Activated CD8-positive, alpha-beta memory T cell treated with anti-CD3 and anti-CD28 coated beads, Interleukin-2, amount 10 ng/mL, durations not matched to agents 7 days and 5 days (primary cell): ENCODE measurements around the gene TRAPPC2. TPM values are rescaled to one million over a fixed set of nuclear protein-coding genes. Genes with fewer than 3 reads are reported as not detected.
A peak's percentile ranks its signal among the peaks of the same experiment; 100 is the strongest.

Experiments used
- ATAC-seq: fragments of 150-1000 bp; cut with Tn5 transposase; one replicate; pipeline ENCODE4 v1.10.0; 2021; ENCODE audit warnings: moderate library complexity
- CTCF ChIA-PET: fragments of 350-600 bp; sonication (Branson Sonifier 250); formaldehyde crosslinking; loops from one replicate; lab custom pipeline; 2021; ENCODE audit warnings: antibody characterized with exemption; lab: Charles Lee
- DNase-seq: peaks from one replicate; pipeline ENCODE4 v3.0.0-alpha.2; 2020
- H3K27ac Mint-ChIP-seq: one replicate; pipeline ENCODE4 v1.8.0; 2021; ENCODE audit warnings: mild to moderate bottlenecking, mixed read lengths
- H3K27me3 Mint-ChIP-seq: one replicate; pipeline ENCODE4 v1.8.0; 2021; ENCODE audit warnings: mixed read lengths
- H3K36me3 Mint-ChIP-seq: one replicate; pipeline ENCODE4 v1.8.0; 2021; ENCODE audit warnings: mild to moderate bottlenecking, mixed read lengths
- H3K4me1 Mint-ChIP-seq: one replicate; pipeline ENCODE4 v1.8.0; 2021; ENCODE audit warnings: mixed read lengths
- H3K4me3 Mint-ChIP-seq: one replicate; pipeline ENCODE4 v1.8.0; 2021; ENCODE audit warnings: mild to moderate bottlenecking, moderate library complexity, mixed read lengths
- H3K9me3 Mint-ChIP-seq: one replicate; pipeline ENCODE4 v1.8.0; 2022; ENCODE audit warnings: low read depth, mixed read lengths
- total RNA-seq, 2 experiments: library from RNA; stranded (reverse); gene quantifications; one replicate each; pipeline ENCODE4 v1.2.3, GENCODE V29; 2021

TRAPPC2 gene
- total RNA-seq, 2 experiments from 2014 or later = 18.4 to 19.1 TPM

GRCh38 chrX:13760426-13760825 lies 26.0 kb upstream of the TRAPPC2 start:
- Mint-ChIP-seq H3K4me1 (peaks cover 7% of the 10 kb centered on the region), H3K36me3 (peaks cover 32% of the 10 kb centered on the region), H3K27ac (no peak overlapping the region), H3K9me3 (no peaks in the 10 kb centered on the region), H3K27me3 (no peaks in the 10 kb centered on the region), H3K4me3 (no peak overlapping the region)
- CTCF ChIA-PET = no interaction called here
- ATAC-seq = no peak
- DNase-seq = no peak

DNA sequence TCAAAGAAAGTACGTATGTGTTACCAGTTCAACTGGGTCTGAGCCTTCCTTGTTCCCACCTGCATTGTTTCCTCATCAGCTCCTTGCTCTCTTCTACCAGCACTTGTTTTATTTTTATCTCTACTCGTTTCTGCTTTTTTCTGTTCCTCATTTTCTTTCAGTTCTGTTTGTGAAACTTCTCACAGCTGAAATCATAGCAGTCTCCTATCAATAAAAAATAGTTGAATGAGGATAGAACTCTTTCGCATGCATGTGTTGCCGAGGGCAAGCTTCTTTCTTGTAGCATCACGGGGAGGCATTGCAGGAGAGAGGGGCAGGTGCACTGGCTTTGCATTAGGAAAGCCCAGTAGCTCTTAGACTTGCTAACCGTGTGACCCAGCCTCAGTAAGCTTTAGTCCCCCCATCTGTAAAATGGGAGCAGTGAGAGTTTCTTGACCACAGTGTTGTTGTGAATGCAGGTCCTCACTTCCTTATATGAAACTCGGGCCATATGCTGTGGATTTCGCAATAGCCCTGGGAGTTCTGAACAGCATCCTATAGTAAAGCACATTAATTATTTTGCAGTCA lies 24.8 kb upstream of the TRAPPC2 start:
- Mint-ChIP-seq H3K4me1 (peaks cover 16% of the 10 kb centered on the region), H3K36me3 (peaks cover 34% of the 10 kb centered on the region), H3K27me3 (no peaks in the 10 kb centered on the region), H3K4me3 (no peak overlapping the region), H3K27ac (no peak overlapping the region), H3K9me3 (no peaks in the 10 kb centered on the region)
- no peak for ATAC-seq
- no peak for DNase-seq
- CTCF ChIA-PET = no interaction called here

GRCh38 chrX:13756381-13756780 lies 22.0 kb upstream of the TRAPPC2 start:
- CTCF ChIA-PET = interaction anchor here (1.1 kb wide), 1 partner anchor 283 kb away, joined by 3 read pairs; no protein-coding TSS in a partner anchor
- Mint-ChIP-seq H3K27me3 (no peaks in the 10 kb centered on the region), H3K27ac (no peak overlapping the region), H3K36me3 (peaks cover 38% of the 10 kb centered on the region), H3K4me1 (peaks cover 27% of the 10 kb centered on the region), H3K4me3 (no peak overlapping the region), H3K9me3 (no peaks in the 10 kb centered on the region)
- DNase-seq (no peak), ATAC-seq (no peak)

DNA sequence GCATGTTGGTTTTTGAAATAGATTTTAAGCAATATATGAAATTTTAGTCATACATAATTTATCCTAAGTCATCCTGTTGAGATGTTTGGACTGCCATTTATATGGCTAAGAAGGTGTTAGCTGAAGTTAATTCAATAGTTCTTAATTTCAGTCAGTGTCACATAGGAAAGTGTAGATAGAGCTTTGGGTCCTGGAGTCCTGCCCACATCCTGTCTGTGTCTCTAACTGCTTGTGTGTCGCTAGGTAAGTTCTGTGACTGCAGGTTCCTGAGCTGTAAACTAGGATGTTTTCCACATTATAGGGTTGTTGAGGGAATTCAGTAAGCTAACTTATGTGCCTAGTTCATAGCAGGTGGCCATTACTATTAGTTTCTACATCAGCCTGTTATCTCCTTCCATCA lies 20.8 kb upstream of the TRAPPC2 start:
- Mint-ChIP-seq H3K9me3 (no peaks in the 10 kb centered on the region), H3K4me1 (peaks cover 32% of the 10 kb centered on the region), H3K4me3 (no peak overlapping the region), H3K36me3 (peaks cover 31% of the 10 kb centered on the region), H3K27me3 (no peaks in the 10 kb centered on the region), H3K27ac (peak overlapping the region; percentile 49)
- CTCF ChIA-PET = interaction anchor here (0.7 to 1.4 kb wide), 4 partner anchors 9 to 984 kb away, joined by 3 to 4 read pairs (median 4); no protein-coding TSS in a partner anchor
- ATAC-seq (peak; percentile 84), DNase-seq (peak; percentile 46)

DNA sequence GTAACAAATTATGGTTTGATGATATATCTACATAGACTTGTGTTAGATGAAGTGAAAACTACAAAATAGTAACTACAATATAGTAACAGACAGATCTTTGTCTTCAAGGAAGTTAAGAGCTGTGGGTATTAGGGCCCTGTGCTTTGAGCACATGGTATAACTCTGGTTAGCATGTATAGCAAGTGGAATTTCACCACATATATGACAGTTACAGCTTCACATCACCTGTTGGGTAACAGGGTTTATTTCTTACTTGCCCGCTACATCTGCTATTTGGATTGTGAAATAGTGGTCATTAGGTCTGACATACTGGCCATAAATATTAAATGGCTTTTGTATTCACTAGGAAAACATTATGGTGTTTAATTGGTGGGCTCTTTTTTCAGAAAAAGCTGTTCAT lies 20.3 kb upstream of the TRAPPC2 start:
- H3K27me3 Mint-ChIP-seq = no peaks in the 10 kb centered on the region
- H3K36me3 Mint-ChIP-seq = peaks cover 30% of the 10 kb centered on the region
- CTCF ChIA-PET = interaction anchor here (1.1 to 1.4 kb wide), 2 partner anchors 9 to 983 kb away, joined by 3 to 4 read pairs; no protein-coding TSS in a partner anchor
- peaks cover 33% of the 10 kb centered on the region for H3K4me1 Mint-ChIP-seq
- H3K4me3 Mint-ChIP-seq = no peak overlapping the region
- H3K9me3 Mint-ChIP-seq = no peaks in the 10 kb centered on the region
- DNase-seq (no peak), ATAC-seq (no peak)
- no peak overlapping the region for H3K27ac Mint-ChIP-seq

DNA sequence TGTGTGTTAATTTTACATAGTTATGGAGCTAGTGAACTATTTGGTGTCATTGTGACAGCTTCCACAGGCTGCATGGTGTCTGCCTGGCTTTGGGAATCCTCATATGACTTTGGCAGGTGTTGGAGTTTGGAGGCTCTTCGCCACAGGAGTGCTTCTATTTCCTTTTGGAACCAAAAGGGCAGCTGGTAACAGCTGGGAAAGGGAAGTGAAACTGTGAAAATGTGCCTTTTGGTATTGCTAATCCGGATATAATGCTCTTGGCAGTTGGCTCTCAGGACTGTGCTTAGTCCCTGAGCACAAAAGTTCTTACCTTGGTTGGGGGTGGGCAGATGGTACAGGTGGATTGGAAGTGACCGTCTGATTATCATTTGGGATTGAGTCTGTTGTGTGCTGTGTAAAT lies 18.2 kb upstream of the TRAPPC2 start:
- Mint-ChIP-seq H3K9me3 (no peaks in the 10 kb centered on the region), H3K4me3 (no peak overlapping the region), H3K27ac (peak overlapping the region; percentile 24), H3K4me1 (peaks cover 33% of the 10 kb centered on the region), H3K27me3 (no peaks in the 10 kb centered on the region), H3K36me3 (peaks cover 29% of the 10 kb centered on the region)
- CTCF ChIA-PET = interaction anchor here (1.5 kb wide), 1 partner anchor 16 kb away, joined by 4 read pairs; no protein-coding TSS in a partner anchor
- DNase-seq (no peak), ATAC-seq (no peak)

GRCh38 chrX:13752141-13752540 lies 17.7 kb upstream of the TRAPPC2 start:
- H3K9me3 Mint-ChIP-seq = no peaks in the 10 kb centered on the region
- no peak overlapping the region for H3K4me3 Mint-ChIP-seq
- ATAC-seq (no peak), DNase-seq (no peak)
- H3K27me3 Mint-ChIP-seq = no peaks in the 10 kb centered on the region
- no peak overlapping the region for H3K27ac Mint-ChIP-seq
- peaks cover 37% of the 10 kb centered on the region for H3K4me1 Mint-ChIP-seq
- H3K36me3 Mint-ChIP-seq = peaks cover 32% of the 10 kb centered on the region
- CTCF ChIA-PET = interaction anchor here (1.2 to 1.5 kb wide), 2 partner anchors 16 to 280 kb away, joined by 4 to 5 read pairs; no protein-coding TSS in a partner anchor

GRCh38 chrX:13750812-13751211 lies 16.4 kb upstream of the TRAPPC2 start:
- Mint-ChIP-seq H3K4me3 (no peak overlapping the region), H3K4me1 (peaks cover 39% of the 10 kb centered on the region), H3K27me3 (no peaks in the 10 kb centered on the region), H3K36me3 (peaks cover 38% of the 10 kb centered on the region), H3K27ac (no peak overlapping the region), H3K9me3 (no peaks in the 10 kb centered on the region)
- ATAC-seq = no peak
- DNase-seq = no peak
- CTCF ChIA-PET = interaction anchor here (1.0 to 2.3 kb wide), 6 partner anchors 8 to 281 kb away, joined by 3 to 7 read pairs (median 4); partner anchors contain the start of genes OFD1 and TRAPPC2

DNA sequence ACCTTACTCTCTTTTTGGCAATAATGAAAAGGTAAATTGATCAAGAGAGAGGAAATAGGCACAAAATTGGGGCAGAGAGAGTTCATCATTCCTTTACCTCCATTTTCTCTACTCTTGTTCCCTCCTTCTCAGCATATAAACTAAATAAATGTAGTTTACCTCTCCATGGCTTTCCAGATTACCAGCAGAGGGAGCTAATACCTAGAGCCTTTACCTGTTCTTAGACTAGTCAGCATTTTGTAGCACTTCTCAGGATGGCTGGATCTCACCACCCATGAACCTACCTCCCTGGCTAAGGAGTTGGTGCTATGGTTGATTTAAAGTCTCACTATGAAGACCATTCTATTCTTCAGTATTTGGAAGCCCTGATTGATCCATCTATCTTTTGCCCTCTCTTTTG lies 15.8 kb upstream of the TRAPPC2 start:
- no peak overlapping the region for H3K4me3 Mint-ChIP-seq
- ATAC-seq (peak; percentile 68), DNase-seq (no peak)
- no peaks in the 10 kb centered on the region for H3K9me3 Mint-ChIP-seq
- no peaks in the 10 kb centered on the region for H3K27me3 Mint-ChIP-seq
- H3K4me1 Mint-ChIP-seq = peaks cover 35% of the 10 kb centered on the region
- peak overlapping the region; percentile 43 for H3K27ac Mint-ChIP-seq
- peaks cover 39% of the 10 kb centered on the region for H3K36me3 Mint-ChIP-seq
- CTCF ChIA-PET = interaction anchor here (0.9 to 2.3 kb wide), 5 partner anchors 15 to 282 kb away, joined by 3 to 7 read pairs (median 4); partner anchors contain the start of genes OFD1 and TRAPPC2

DNA sequence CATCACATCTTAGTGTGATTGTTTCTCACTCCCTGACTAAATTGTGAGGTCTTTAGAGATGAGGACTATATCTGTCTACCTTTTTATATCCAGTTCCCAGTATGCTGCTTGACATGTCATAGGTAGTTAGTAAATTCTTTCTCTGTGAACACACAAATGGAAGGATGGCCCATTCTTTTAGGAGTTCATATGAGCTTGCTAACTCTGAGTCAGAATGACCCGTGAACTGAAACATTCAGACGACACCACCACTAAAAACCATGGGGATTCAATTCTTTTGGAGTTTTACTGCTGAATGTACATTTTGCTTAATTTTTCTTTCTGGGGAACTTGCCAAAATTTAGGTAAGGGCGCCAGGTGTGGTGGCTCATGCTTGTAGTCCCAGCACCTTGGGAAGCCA lies 14.1 kb upstream of the TRAPPC2 start:
- CTCF ChIA-PET = interaction anchor here (0.7 to 1.3 kb wide), 4 partner anchors 30 to 283 kb away, joined by 3 read pairs; no protein-coding TSS in a partner anchor
- ATAC-seq = no peak
- Mint-ChIP-seq H3K27me3 (no peaks in the 10 kb centered on the region), H3K4me3 (no peak overlapping the region), H3K9me3 (no peaks in the 10 kb centered on the region), H3K36me3 (peaks cover 45% of the 10 kb centered on the region), H3K4me1 (peaks cover 30% of the 10 kb centered on the region), H3K27ac (no peak overlapping the region)
- DNase-seq = no peak

GRCh38 chrX:13747836-13748235 lies 13.4 kb upstream of the TRAPPC2 start:
- CTCF ChIA-PET = interaction anchor here (1.3 kb wide), 1 partner anchor 30 kb away, joined by 3 read pairs; no protein-coding TSS in a partner anchor
- no peak for ATAC-seq
- no peaks in the 10 kb centered on the region for H3K27me3 Mint-ChIP-seq
- H3K27ac Mint-ChIP-seq = peak overlapping the region; percentile 41
- H3K9me3 Mint-ChIP-seq = no peaks in the 10 kb centered on the region
- peak; percentile 45 for DNase-seq
- peaks cover 41% of the 10 kb centered on the region for H3K36me3 Mint-ChIP-seq
- H3K4me1 Mint-ChIP-seq = peaks cover 27% of the 10 kb centered on the region
- H3K4me3 Mint-ChIP-seq = no peak overlapping the region

DNA sequence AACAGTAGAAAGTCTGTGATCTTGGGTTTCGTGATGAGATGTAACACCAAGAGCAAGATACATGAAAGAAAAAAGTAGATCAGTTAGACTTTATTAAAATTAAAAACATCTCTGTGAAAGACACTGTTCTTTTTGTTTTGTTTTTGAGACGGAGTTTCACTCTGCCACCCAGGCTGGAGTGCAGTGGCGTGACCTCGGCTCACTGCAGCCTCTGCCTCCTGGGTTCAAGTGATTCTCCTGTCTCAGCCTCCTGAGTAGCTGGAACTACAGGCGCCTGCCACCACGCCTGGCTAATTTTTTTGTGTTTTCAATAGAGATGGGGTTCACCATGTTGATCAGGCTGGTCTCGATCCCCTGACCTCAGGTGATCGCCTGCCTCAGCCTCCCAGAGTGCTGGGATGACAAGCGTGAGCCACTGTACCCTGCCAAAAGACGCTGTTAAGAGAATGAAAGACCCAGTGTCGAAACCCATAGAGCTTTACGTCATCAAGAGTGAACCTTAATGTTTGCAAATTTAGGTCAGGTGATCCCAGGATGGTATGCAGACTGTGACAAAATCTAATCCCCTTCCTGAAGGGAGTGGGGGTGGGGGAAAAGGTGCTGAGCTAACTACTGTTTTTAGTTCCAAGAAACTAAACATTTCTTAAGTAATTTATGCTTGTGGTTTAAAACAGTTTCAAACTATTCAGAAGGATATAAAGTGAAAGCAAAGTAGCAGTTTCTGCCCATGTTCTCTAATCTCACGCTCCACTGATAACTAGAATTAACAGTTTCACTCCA lies 8.2 kb upstream of the TRAPPC2 start:
- no peaks in the 10 kb centered on the region for H3K9me3 Mint-ChIP-seq
- CTCF ChIA-PET = interaction anchor here (1.0 kb wide), 1 partner anchor 9 kb away, joined by 3 read pairs; no protein-coding TSS in a partner anchor
- peaks cover 31% of the 10 kb centered on the region for H3K36me3 Mint-ChIP-seq
- peak; percentile 89 for ATAC-seq
- H3K27ac Mint-ChIP-seq = peak overlapping the region; percentile 91
- peak; percentile 57 for DNase-seq
- H3K4me1 Mint-ChIP-seq = peaks cover 23% of the 10 kb centered on the region
- H3K4me3 Mint-ChIP-seq = peak overlapping the region; percentile 69
- H3K27me3 Mint-ChIP-seq = no peaks in the 10 kb centered on the region

DNA sequence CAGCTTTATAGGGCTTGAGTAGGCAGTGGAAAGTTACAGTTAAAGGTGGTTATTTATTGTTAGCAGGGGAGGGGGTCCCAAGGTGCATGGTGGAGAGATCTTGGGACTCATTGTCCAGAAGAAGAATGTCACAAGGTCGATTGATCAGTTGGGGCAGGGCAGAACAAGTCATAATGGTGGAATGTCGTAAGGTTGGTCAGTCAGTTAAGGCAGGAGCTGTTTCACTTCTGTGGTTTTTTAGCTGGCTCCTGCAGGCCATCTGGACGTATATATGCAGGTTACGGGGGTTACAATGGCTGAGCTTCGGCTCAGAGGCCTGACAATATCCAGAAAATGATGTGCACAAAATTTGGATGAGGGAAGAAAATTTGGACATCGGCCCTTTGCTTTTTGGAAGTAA lies 7.3 kb upstream of the TRAPPC2 start:
- Mint-ChIP-seq H3K27me3 (no peaks in the 10 kb centered on the region), H3K9me3 (no peaks in the 10 kb centered on the region), H3K4me3 (peak overlapping the region; percentile 38), H3K36me3 (peaks cover 28% of the 10 kb centered on the region), H3K4me1 (peaks cover 24% of the 10 kb centered on the region), H3K27ac (peak overlapping the region; percentile 91)
- ATAC-seq (no peak), DNase-seq (no peak)
- CTCF ChIA-PET = no interaction called here
